Upper lobe of right lung (tissue), 1 donor: ENCODE results near the gene GNG12. TPM values are rescaled to one million over a fixed set of nuclear protein-coding genes. Genes with fewer than 3 reads are reported as not detected.

Source experiments
- ATAC-seq: fragments of 200-7000 bp; cut with Tn5 transposase; one replicate; pipeline ENCODE4 v1.9.1; 2020; ENCODE audit warnings: mild to moderate bottlenecking, moderate library complexity
- DNase-seq: peaks from one replicate; pipeline ENCODE4 v3.0.0-alpha.2; 2020
- H3K27ac ChIP-seq: fragments of 200-600 bp; one replicate; pipeline ENCODE4 v1.8.0; 2022
- H3K27me3 ChIP-seq: fragments of 200-600 bp; one replicate; pipeline ENCODE4 v1.8.0; 2022; ENCODE audit warnings: mild to moderate bottlenecking
- H3K36me3 ChIP-seq: fragments of 200-600 bp; one replicate; pipeline ENCODE4 v1.8.0; 2022
- H3K4me1 ChIP-seq: fragments of 200-600 bp; one replicate; pipeline ENCODE4 v1.8.0; 2022
- H3K4me3 ChIP-seq: fragments of 200-600 bp; one replicate; pipeline ENCODE4 v1.8.0; 2022; ENCODE audit warnings: mild to moderate bottlenecking
- H3K9me3 ChIP-seq: fragments of 200-600 bp; one replicate; pipeline ENCODE4 v1.8.0; 2022
- CTCF ChIP-seq: fragments of 200-600 bp; IDR thresholded peaks from one replicate; pipeline ENCODE4 v1.8.0; 2022; ENCODE audit warnings: antibody characterized with exemption
- intact Hi-C: fragments of 100-400 bp; cut with DNase I; formaldehyde crosslinking; loops from one replicate; pipeline ENCODE4 v1.11.0; 2022
- total RNA-seq: library from RNA; stranded (reverse); fragmentation: NEBNext Ultra II Directional; extraction: Animal tissue kit (Norgen Biotek cat#: 25700); gene quantifications from one replicate; pipeline ENCODE4 v1.2.1, GENCODE V29; 2021
- donor health status: DM: no; HTN: yes; CAD: no; lungs with severe emphysema.

Gene GNG12
- total RNA-seq, 1 donor from 2014 or later: 59.8 TPM

DNA sequence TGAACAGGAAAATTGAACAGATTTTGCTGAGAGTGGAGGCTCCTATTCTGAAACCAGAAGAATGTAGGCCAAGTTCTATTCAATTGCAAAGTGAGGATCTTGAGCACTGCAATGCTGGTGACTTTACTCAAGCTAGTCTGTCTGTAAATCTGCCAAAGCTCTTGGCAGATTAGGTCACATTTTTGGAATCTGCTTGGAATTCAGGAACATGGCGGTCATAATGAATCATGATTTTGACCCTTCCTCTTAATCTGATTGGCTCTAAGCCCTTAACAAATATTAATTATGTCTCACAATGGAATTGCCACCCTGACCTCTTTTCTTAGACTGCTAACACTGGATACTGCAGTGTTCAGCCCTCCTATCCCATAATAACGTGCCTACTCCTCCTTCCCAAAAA, 7.2 kb upstream of the GNG12 start:
- Histone ChIP-seq H3K27ac (no peak overlapping the region), H3K27me3 (no peaks in the 10 kb centered on the region), H3K4me1 (peaks cover 17% of the 10 kb centered on the region), H3K4me3 (no peak overlapping the region), H3K36me3 (no peaks in the 10 kb centered on the region), H3K9me3 (no peaks in the 10 kb centered on the region)
- intact Hi-C loops: no loop called here
- DNase-seq (no peak), ATAC-seq (peak; percentile 73)
- TF ChIP-seq CTCF: no peak

DNA sequence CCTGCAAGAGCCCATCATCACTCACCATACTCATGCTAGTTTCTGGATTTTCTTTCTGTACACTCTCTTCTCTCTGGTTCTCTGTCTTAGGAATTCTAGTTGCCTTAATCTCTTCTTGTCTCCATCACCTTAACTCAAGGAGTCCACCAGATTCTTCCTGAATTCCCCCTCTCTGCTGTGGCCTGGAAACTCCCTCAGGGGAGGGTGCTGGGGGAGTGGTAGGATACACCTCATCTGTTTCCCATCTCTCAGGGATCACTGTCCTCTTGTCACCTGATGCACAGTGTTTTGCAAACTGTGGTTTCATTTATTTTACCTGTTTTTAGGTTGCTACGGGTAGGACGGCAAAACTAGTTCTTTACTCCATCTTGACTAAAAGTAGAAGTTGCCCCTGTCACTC, 6.6 kb upstream of the GNG12 start:
- Histone ChIP-seq H3K9me3 (no peaks in the 10 kb centered on the region), H3K27me3 (no peaks in the 10 kb centered on the region), H3K4me3 (no peak overlapping the region), H3K4me1 (peaks cover 17% of the 10 kb centered on the region), H3K27ac (no peak overlapping the region), H3K36me3 (no peaks in the 10 kb centered on the region)
- TF ChIP-seq CTCF: no peak
- intact Hi-C loops: no loop called here
- no peak for ATAC-seq
- no peak for DNase-seq

DNA sequence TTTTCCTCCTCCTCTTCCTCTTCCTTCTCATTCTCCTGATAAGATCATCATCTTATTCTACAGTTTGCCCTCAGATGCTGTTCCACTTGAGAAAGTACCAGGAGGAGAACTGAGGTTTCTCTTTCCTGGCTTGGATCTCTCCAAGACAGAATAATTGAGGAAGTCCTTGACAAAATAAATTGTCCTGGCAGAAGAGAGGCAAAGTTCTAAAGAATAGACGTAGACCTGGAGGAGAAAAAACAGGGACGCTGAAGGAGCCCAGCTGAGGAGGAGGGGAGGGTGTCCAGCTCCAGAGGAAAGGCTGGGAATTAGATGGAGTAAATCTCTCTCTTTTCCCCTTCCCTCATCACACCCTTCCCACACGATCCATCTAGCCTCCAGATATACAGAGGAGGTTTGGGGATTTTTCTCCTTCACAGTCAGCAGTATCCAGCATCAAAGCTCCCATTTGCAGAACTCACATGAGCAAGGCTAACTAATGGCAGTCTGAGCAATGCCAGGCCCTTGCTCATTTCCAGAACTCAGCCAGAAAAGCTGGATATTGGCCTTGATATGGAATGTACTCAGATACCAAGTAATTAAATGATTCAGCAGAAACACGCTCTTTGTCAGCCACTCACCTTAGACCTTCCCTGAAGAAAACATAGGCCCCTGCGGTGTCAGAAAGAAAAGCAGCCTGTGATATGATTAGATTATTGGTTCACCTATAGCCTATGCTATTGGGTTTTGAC, 5.1 kb upstream of the GNG12 start:
- no peak for DNase-seq
- H3K27ac ChIP-seq: peak overlapping the region; percentile 14
- H3K4me1 ChIP-seq: peaks cover 21% of the 10 kb centered on the region
- no peak for TF ChIP-seq CTCF
- H3K9me3 ChIP-seq: no peaks in the 10 kb centered on the region
- intact Hi-C loops: no loop called here
- no peaks in the 10 kb centered on the region for H3K36me3 ChIP-seq
- ATAC-seq: no peak
- no peak overlapping the region for H3K4me3 ChIP-seq
- H3K27me3 ChIP-seq: no peaks in the 10 kb centered on the region

- Histone ChIP-seq H3K27ac (no peak overlapping the region), H3K36me3 (no peaks in the 10 kb centered on the region), H3K4me3 (no peak overlapping the region), H3K4me1 (peaks cover 21% of the 10 kb centered on the region), H3K27me3 (no peaks in the 10 kb centered on the region), H3K9me3 (no peaks in the 10 kb centered on the region)
- DNase-seq (no peak), ATAC-seq (no peak)
- intact Hi-C loops: no loop called here
- TF ChIP-seq CTCF: no peak
Observed at GRCh38 chr1:67836769-67837168, 3.5 kb upstream of the GNG12 start.

DNA sequence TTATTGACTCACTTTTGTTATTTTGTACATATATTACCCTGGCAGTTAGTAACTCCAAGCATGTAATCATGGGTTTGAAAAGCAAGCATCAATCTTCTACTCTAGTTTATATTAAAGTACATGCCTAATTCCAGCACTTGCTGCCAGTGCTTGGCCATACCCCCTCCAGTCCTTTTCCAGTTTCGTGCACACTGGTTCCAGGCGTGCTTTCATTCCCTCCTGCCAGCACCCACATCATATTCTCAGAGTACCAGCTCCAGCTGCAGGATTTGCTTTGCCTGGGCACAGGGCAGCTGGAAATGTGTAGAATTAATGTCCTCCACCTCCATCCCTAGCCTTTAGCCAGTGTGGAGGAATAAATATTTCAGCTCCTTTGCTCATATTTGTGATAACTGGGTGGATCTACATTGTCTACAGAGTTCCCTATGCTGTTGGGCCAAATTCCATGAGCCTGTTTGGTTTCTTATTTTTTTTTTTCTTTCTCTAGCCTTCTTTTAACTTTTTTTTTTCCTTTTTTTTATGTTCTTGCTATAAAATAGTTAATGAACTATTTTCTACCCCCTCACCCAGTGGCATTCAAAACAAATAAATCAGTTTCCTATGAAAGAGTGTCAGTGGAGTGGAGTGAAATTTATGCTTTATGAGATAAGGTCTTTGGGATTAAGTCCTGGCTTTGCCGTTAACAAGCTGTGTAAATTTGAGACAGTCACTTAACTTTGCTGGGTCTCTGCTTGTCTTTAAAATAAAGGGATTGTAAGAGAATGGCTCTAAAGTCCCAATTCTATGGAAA, 2.6 kb upstream of the GNG12 start:
- no peak overlapping the region for H3K27ac ChIP-seq
- H3K9me3 ChIP-seq: no peaks in the 10 kb centered on the region
- DNase-seq (no peak), ATAC-seq (no peak)
- H3K27me3 ChIP-seq: no peaks in the 10 kb centered on the region
- peaks cover 16% of the 10 kb centered on the region for H3K4me1 ChIP-seq
- no peak overlapping the region for H3K4me3 ChIP-seq
- H3K36me3 ChIP-seq: no peaks in the 10 kb centered on the region
- intact Hi-C loops: no loop called here
- no peak for TF ChIP-seq CTCF
